Panc1 (cell line): ENCODE data around the gene BLNK. TPM values are rescaled to one million over a fixed set of nuclear protein-coding genes. Genes with fewer than 3 reads are reported as not detected.

Source experiments
- ATAC-seq: fragments of 200-7000 bp; cut with Tn5 transposase; 2 replicates; pipeline ENCODE4 v1.9.1; 2020; ENCODE audit warnings: mild to moderate bottlenecking, moderate library complexity
- BruUV-seq: library from RNA; stranded (reverse); fragments of 400-500 nt; replicated peaks from 2 replicates; lab custom pipeline; 2021; lab: Mats Ljungman, UMichigan
- CTCF ChIA-PET: fragments of 300-600 bp; sonication (Branson Sonifier 250); formaldehyde crosslinking; loops from one replicate; lab custom pipeline; 2022; ENCODE audit warnings: antibody characterized with exemption; lab: Charles Lee
- POLR2A ChIA-PET: fragments of 300-600 bp; sonication (Branson Sonifier 250); formaldehyde crosslinking; loops from one replicate; lab custom pipeline; 2022; ENCODE audit warnings: antibody characterized with exemption; lab: Charles Lee
- DNase-seq: peaks from one replicate; pipeline ENCODE4 v3.0.0-alpha.2; 2010; ENCODE audit warnings: low read depth, low spot score
- H3K27ac ChIP-seq: 2 replicates; pipeline ENCODE4 v1.5.1; 2011; ENCODE audit warnings: mild to moderate bottlenecking, low read length, inconsistent platforms
- H3K27me3 ChIP-seq: fragments of 200-500 bp; sonication (Bioruptor generic); 2 replicates; pipeline ENCODE4 v1.6.0; 2014; ENCODE audit warnings: low read length, inconsistent platforms; ENCODE audit not compliant: control insufficient read depth, insufficient read depth
- H3K36me3 ChIP-seq: fragments of 200-500 bp; sonication (Bioruptor generic); 2 replicates; pipeline ENCODE4 v1.5.1; 2014; ENCODE audit warnings: inconsistent platforms, mild to moderate bottlenecking, low read length, moderate library complexity; ENCODE audit not compliant: control insufficient read depth, insufficient read depth
- H3K4me1 ChIP-seq: 2 replicates; pipeline ENCODE4 v1.5.1; 2011; ENCODE audit warnings: inconsistent platforms, mild to moderate bottlenecking, low read length, moderate library complexity; ENCODE audit not compliant: control insufficient read depth, insufficient read depth
- H3K4me3 ChIP-seq, 2 experiments: 2 replicates each; pipeline ENCODE4 v1.5.1; 2011 to 2012; ENCODE audit warnings: low read depth in 2 of 2, low read length in 2 of 2, mild to moderate bottlenecking in 2 of 2, inconsistent platforms in 1 of 2, moderate library complexity in 1 of 2
- H3K9me3 ChIP-seq: fragments of 200-500 bp; sonication (Bioruptor generic); 2 replicates; pipeline ENCODE4 v1.5.1; 2014; ENCODE audit warnings: low read depth, mild to moderate bottlenecking, inconsistent platforms, low read length, moderate library complexity; ENCODE audit not compliant: control insufficient read depth, insufficient read depth
- POLR2AphosphoS5 ChIP-seq: IDR thresholded peaks from 2 replicates; pipeline ENCODE4 v1.6.1; 2012; ENCODE audit warnings: mild to moderate bottlenecking, low read depth, low read length, moderate library complexity
- SIN3A ChIP-seq: IDR thresholded peaks from 2 replicates; pipeline ENCODE4 v1.6.1; 2012; ENCODE audit warnings: low read depth, mild to moderate bottlenecking, low read length, moderate library complexity, borderline replicate concordance; ENCODE audit not compliant: insufficient read depth
- TCF7L2 ChIP-seq: IDR thresholded peaks from 2 replicates; pipeline ENCODE4 v1.6.1; 2011; ENCODE audit warnings: mild to moderate bottlenecking, low read depth, low read length, inconsistent platforms
- in situ Hi-C: cut with HindIII; loops from 2 replicates; pipeline ENCODE4 v1.10.0; 2016; ENCODE audit warnings: low sequenced_read_pairs, low pct_unique_long_range_greater_than_20kb
- intact Hi-C: fragments of 100-400 bp; cut with micrococcal nuclease; formaldehyde crosslinking; loops from one replicate; pipeline ENCODE4 v1.10.0; 2022; ENCODE audit not compliant: unreplicated experiment
- total RNA-seq: library from RNA; stranded (reverse); gene quantifications from one replicate; pipeline ENCODE4 v1.2.1, GENCODE V29; 2021; ENCODE audit not compliant: unreplicated experiment
- TF ChIP-seq, protein P1 (sequence below), 2 experiments: IDR thresholded peaks; 2 replicates each; pipeline ENCODE4 v1.6.1; 2011 to 2012; ENCODE audit warnings: low read depth in 2 of 2, control low read depth in 1 of 2, low read length in 1 of 2, mild to moderate bottlenecking in 1 of 2, moderate library complexity in 1 of 2; ENCODE audit not compliant: insufficient read depth in 1 of 2
- TF ChIP-seq, protein P2 (sequence below): fragments of 450-650 bp; IDR thresholded peaks from 2 replicates; pipeline ENCODE4 v1.5.1; 2017; ENCODE audit warnings: mild to moderate bottlenecking

Gene BLNK
- total RNA-seq, 1 experiment from 2014 or later: 0.10 TPM

DNA sequence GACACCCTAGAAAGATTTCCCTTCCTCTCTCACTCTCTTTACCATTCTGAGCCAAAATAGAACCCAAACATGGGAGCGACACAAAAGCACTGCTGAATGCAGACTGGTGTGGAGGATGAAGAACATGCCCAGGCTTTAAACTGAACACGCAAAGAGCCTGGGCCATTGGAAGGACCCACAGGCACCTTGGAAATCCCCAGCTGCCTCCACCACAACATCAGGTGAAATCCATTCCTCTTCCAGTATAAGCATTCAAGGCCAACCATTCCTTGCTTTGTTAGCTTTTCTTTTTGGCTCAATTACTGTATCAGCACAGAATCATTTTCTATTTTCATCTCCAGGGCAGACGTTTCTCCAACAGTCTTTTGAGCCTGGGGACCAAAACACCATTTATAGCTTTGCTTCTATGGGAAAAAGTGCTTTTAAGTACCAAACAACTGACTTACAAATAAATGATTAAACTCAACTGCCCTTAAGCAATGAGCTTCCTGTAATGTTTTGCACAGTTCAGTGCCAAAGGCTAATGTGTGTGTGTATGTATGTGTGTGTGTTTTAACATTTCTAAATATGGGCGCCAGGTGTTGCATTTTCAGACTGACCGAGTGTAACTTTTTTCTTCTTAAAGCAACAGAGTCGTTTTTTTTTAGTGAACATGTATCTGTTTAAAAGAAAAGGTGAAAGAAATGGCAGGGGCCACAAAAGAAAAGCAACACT is 16.2 kb upstream of the BLNK start:
- BruUV-seq: no TSS peak
- intact Hi-C loops: no loop called here
- H3K27me3 ChIP-seq: peaks cover 25% of the 10 kb centered on the region
- POLR2A ChIA-PET: no interaction called here
- no peak overlapping the region for H3K27ac ChIP-seq
- CTCF ChIA-PET: interaction anchor here (0.9 kb wide), 1 partner anchor 58 kb away, joined by 5 read pairs; no protein-coding TSS in a partner anchor
- no peaks in the 10 kb centered on the region for H3K36me3 ChIP-seq
- DNase-seq (no peak), ATAC-seq (no peak)
- in situ Hi-C loops: no loop called here
- H3K4me1 ChIP-seq: no peaks in the 10 kb centered on the region
- TF ChIP-seq TCF7L2 (no peak), POLR2AphosphoS5 (no peak), SIN3A (no peak)
- TF ChIP-seq, protein P1, sequence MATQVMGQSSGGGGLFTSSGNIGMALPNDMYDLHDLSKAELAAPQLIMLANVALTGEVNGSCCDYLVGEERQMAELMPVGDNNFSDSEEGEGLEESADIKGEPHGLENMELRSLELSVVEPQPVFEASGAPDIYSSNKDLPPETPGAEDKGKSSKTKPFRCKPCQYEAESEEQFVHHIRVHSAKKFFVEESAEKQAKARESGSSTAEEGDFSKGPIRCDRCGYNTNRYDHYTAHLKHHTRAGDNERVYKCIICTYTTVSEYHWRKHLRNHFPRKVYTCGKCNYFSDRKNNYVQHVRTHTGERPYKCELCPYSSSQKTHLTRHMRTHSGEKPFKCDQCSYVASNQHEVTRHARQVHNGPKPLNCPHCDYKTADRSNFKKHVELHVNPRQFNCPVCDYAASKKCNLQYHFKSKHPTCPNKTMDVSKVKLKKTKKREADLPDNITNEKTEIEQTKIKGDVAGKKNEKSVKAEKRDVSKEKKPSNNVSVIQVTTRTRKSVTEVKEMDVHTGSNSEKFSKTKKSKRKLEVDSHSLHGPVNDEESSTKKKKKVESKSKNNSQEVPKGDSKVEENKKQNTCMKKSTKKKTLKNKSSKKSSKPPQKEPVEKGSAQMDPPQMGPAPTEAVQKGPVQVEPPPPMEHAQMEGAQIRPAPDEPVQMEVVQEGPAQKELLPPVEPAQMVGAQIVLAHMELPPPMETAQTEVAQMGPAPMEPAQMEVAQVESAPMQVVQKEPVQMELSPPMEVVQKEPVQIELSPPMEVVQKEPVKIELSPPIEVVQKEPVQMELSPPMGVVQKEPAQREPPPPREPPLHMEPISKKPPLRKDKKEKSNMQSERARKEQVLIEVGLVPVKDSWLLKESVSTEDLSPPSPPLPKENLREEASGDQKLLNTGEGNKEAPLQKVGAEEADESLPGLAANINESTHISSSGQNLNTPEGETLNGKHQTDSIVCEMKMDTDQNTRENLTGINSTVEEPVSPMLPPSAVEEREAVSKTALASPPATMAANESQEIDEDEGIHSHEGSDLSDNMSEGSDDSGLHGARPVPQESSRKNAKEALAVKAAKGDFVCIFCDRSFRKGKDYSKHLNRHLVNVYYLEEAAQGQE (IDR thresholded peaks at IDR 0.05; ENCODE audit: insufficient read depth in 1 of 2, low read depth in 2 of 2, low read length in 1 of 2): no peak
- TF ChIP-seq, protein P2, sequence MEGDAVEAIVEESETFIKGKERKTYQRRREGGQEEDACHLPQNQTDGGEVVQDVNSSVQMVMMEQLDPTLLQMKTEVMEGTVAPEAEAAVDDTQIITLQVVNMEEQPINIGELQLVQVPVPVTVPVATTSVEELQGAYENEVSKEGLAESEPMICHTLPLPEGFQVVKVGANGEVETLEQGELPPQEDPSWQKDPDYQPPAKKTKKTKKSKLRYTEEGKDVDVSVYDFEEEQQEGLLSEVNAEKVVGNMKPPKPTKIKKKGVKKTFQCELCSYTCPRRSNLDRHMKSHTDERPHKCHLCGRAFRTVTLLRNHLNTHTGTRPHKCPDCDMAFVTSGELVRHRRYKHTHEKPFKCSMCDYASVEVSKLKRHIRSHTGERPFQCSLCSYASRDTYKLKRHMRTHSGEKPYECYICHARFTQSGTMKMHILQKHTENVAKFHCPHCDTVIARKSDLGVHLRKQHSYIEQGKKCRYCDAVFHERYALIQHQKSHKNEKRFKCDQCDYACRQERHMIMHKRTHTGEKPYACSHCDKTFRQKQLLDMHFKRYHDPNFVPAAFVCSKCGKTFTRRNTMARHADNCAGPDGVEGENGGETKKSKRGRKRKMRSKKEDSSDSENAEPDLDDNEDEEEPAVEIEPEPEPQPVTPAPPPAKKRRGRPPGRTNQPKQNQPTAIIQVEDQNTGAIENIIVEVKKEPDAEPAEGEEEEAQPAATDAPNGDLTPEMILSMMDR: no peak
- H3K9me3 ChIP-seq: no peaks in the 10 kb centered on the region
- H3K4me3 ChIP-seq: no peak overlapping the region

- TF ChIP-seq, protein P1 (IDR thresholded peaks at IDR 0.05; ENCODE audit: insufficient read depth in 1 of 2, low read depth in 2 of 2, low read length in 1 of 2): no peak
- TF ChIP-seq POLR2AphosphoS5: no peak
- TF ChIP-seq SIN3A: no peak
- TF ChIP-seq TCF7L2: no peak
- TF ChIP-seq, protein P2: no peak
Measured at GRCh38 chr10:96285331-96285752, 14.0 kb upstream of the BLNK start.

More at GRCh38 chr10:96285331-96285752, 14.0 kb upstream of the BLNK start:
- in situ Hi-C loops: no loop called here
- CTCF ChIA-PET: no interaction called here
- ATAC-seq: no peak
- H3K36me3 ChIP-seq: no peaks in the 10 kb centered on the region
- no peaks in the 10 kb centered on the region for H3K4me1 ChIP-seq
- DNase-seq: no peak
- no TSS peak for BruUV-seq
- no peaks in the 10 kb centered on the region for H3K9me3 ChIP-seq
- H3K27me3 ChIP-seq: peaks cover 5% of the 10 kb centered on the region; the same call in 1 of the 2 replicates
- intact Hi-C loops: no loop called here
- H3K27ac ChIP-seq: no peak overlapping the region
- H3K4me3 ChIP-seq: no peak overlapping the region
- POLR2A ChIA-PET: no interaction called here
